ENCODE measurements around the gene TBCK.

Gene TBCK

DNA sequence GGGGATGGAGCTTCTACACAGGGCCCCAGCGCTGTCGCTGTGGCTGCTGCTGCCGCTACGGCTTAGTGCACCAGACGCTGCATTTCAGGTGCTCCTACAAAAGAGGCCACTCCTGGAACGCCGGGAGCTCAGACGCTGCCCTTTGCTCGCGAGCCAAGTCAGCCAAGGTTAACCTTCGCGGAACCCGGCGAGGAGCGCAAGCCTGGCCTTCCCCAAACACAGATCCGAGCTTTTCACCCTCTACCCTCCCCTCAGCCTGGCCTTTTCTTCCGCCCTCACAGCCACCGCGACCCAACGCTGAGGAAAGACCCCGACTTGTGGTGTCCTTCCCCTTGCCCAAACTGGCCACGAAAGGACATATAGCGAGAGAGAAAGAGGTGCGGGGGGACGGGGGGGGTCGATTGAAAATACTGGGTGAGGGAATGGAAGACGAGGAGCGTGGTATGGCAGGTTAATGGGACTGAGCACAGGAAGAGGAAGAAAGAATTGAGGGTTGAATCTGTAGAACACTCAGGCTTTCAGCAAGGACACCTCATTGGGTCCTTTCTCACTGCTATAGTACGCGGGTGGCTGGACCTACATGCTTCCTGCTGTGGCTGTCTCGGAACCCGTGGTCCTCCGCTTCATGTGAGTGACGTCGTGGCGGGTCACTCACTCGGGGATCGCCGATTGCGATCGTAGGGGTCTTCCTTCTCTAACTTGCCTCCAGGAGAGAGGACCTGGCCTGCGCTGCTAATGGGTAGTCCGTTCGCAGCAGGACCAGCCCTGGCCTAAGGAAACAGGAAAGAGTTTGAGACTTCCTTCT is at the start of gene TBCK, which contains the start of gene AIMP1:
TBCK (minus strand) TSS at position 242 of the 805 bp plus-strand sequence. CDS start 7,249 bp downstream, outside the sequence.
AIMP1 (plus strand) TSS at position 583 of the 805 bp plus-strand sequence. CDS start 8,460 bp downstream, outside the sequence.
- no peak for TF ChIP-seq GATA3 (IDR thresholded peaks at IDR 0.05; ENCODE audit: low read depth, low read length)
- TF ChIP-seq GATA2 (IDR thresholded peaks at IDR 0.05; ENCODE audit: low read depth, low read length) = peak; percentile 16; the same call in 1 of the 2 replicates

DNA sequence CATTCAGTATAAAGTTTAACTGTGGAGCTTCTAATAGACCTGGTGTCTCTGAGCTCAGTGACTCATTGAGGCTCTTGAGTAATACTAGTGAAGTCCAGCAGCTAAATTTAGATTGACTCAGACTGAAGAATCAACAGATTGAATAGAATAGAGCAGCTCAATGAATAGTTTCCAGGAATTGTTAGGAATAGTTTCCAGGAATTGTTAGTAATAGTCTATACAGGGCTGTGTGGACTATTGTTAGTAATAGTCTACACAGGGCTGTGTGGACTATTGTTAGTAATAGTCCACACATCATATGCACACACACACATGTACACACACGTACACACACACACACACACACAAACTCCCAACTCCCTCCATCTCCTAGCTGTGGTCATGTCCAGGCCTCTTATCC is 49.6 kb upstream of the TBCK start:
- TF ChIP-seq GATA3 (IDR thresholded peaks at IDR 0.05; ENCODE audit: low read depth, low read length) (no peak), GATA2 (IDR thresholded peaks at IDR 0.05; ENCODE audit: low read depth, low read length) (no peak)

DNA sequence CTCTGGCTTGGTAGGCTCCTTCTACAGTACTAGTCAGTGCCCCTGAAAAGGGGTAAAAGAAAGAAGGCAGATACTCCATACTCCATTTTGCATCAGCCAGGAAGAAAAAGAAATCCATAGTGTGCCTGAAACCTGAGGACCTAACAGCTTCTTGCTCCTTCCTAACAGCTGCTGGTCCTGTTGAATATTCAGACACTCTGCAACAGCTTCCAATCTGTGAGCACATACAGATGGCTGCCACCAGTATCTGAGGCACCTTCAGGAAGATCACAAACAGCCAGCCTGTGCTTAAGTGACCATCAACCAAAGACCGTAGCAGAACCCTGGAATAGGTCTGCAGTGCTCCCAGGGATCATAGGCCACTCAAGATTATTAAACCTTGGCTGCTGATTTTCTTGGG is 48.3 kb upstream of the TBCK start:
- TF ChIP-seq GATA3 (IDR thresholded peaks at IDR 0.05; ENCODE audit: low read depth, low read length) (no peak), GATA2 (IDR thresholded peaks at IDR 0.05; ENCODE audit: low read depth, low read length) (no peak)

DNA sequence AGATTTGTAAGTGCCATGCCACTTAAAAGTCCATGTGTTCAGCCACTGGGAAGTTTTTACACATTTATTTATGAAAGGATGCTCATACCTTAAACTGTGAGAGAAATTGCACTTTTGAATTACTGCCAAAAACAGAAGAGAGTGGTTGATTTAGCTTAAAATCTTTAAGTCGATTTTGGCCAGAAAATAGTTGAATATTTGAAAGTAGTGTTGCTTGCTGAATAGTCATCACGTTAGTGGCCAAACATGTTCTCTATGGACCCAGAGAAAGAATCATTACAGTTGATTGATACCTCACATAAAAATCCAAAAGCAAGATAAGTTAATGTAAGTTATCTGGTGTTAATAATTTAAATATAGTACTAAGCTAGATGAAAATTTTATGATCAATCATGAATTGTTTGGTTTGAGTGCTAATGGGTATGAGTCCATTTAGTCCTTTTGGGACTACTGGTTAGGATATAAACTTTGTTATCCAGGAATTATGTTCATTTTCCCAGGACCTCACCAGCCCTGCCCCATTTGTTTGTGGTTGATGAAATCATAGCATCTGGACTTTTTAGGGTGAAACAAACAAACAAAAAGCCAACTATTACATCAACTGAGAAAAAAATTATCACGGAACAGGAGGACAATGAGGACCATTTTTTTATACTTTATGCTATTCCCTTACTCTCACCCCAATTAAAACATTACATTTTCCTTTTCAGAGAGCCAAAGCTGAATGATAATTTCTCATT is 46.2 kb upstream of the TBCK start:
- TF ChIP-seq GATA3 (IDR thresholded peaks at IDR 0.05; ENCODE audit: low read depth, low read length) (no peak), GATA2 (IDR thresholded peaks at IDR 0.05; ENCODE audit: low read depth, low read length) (no peak)

DNA sequence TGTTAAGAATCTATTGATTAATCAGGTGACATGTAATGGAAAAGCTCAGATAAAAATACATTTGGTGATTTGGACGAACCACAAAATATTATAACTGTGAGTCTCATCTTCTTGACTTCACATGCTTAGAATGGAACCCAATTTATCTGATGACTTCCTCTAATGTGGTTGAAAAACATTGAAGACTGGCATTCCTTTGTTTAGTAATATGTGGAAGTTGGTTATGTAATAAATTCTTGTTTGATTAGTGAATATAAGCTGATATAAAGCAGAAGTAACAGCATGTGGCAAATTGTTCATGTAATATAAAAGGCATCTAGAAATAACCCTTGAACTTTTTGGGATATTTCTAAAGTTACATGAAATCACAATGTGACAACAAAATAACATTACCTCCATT is 42.9 kb upstream of the TBCK start:
- TF ChIP-seq GATA3 (IDR thresholded peaks at IDR 0.05; ENCODE audit: low read depth, low read length) (no peak), GATA2 (IDR thresholded peaks at IDR 0.05; ENCODE audit: low read depth, low read length) (no peak)

DNA sequence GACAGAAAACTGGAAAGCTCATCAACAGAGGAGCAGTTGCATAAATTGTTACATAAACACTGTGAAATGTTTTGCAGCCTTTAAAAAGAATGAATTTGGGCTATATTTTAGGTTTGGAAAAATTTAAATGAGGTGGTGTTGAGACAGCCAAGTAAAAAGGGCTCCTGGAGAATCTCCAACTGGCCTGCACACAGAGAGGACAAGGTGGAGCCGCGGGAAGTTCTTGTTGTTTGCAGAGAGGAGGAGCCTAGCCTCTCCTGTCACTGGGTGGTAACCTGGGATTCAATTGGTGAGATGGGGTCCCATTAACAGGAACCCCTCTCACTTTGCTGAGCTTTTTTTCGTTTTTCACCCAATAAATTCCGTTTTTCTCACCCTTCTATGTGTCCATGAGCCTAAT is 39.2 kb upstream of the TBCK start:
- no peak for TF ChIP-seq GATA3 (IDR thresholded peaks at IDR 0.05; ENCODE audit: low read depth, low read length)
- no peak for TF ChIP-seq GATA2 (IDR thresholded peaks at IDR 0.05; ENCODE audit: low read depth, low read length)

DNA sequence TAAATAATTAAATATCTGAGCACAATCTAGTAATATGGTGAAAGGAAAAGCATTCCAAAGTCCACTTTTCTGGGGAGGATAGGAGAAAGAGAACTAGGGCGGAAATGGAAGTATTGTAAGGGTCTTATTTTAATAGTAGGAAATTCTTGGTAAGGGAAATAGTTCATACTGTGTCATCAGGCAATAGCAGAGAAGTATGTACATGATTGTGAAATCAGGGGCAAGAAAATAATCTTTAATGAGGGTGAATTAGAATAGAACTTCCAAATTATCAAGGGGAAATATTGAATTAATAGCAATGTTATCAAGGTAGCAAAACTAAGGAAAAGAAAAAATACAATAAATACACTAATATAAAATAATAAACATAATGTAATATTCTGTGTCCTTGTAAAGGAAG is 37.8 kb upstream of the TBCK start:
- TF ChIP-seq GATA3 (IDR thresholded peaks at IDR 0.05; ENCODE audit: low read depth, low read length) (no peak), GATA2 (IDR thresholded peaks at IDR 0.05; ENCODE audit: low read depth, low read length) (no peak)

DNA sequence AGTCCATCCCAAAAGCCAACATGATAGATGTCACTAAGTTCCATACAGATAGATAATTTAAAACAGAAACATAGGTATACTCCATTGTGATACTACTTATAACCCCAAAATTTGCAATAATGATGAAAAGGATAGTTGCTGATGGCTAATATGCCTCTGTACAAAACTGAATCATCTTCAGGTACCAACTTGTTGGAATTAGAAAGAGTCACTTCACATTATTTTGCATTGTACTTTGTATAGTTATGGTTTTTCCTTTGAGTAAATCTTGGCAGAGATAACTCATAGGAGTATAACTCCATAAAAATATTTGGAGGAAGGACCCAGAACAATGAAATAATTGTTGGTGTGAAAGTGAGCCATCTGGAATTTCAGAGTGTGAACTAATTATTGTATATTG is 35.0 kb upstream of the TBCK start:
- no peak for TF ChIP-seq GATA2 (IDR thresholded peaks at IDR 0.05; ENCODE audit: low read depth, low read length)
- TF ChIP-seq GATA3 (IDR thresholded peaks at IDR 0.05; ENCODE audit: low read depth, low read length) = no peak

DNA sequence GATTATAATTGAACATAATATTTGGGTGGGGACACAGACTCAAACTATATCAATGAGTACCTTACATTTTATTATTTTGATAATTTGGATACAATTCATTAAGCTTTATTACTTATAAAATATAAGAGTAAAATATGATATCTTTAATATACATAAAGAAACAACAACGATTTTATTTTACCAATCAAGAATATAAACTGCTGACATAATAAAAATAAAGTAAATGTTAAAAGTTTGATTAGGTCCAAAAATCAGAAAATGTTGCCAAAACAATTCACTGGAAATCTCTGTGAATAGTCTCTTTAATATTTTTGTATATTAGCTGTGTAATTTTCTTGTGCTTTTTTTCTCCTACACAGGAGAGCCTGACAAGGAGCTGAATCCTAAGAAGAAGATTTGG is 31.2 kb upstream of the TBCK start:
- TF ChIP-seq GATA3 (IDR thresholded peaks at IDR 0.05; ENCODE audit: low read depth, low read length) (no peak), GATA2 (IDR thresholded peaks at IDR 0.05; ENCODE audit: low read depth, low read length) (no peak)

DNA sequence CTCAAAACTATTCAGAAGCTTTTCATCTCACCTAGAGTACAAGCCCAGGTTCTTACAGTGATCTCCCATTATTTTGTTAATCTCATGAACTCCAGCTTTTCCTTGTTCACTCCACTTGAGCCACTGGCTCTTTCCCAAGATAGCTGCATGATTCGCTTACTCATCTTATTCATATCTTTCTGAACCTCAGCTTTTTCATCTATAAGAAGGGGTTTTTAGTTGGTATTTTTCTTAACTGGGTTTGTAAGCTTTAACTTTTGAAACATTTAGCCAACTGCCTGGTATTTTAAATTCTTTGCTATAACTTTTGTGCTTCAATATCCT is 28.6 kb upstream of the TBCK start:
- TF ChIP-seq GATA2 (IDR thresholded peaks at IDR 0.05; ENCODE audit: low read depth, low read length) = no peak
- TF ChIP-seq GATA3 (IDR thresholded peaks at IDR 0.05; ENCODE audit: low read depth, low read length) = no peak

DNA sequence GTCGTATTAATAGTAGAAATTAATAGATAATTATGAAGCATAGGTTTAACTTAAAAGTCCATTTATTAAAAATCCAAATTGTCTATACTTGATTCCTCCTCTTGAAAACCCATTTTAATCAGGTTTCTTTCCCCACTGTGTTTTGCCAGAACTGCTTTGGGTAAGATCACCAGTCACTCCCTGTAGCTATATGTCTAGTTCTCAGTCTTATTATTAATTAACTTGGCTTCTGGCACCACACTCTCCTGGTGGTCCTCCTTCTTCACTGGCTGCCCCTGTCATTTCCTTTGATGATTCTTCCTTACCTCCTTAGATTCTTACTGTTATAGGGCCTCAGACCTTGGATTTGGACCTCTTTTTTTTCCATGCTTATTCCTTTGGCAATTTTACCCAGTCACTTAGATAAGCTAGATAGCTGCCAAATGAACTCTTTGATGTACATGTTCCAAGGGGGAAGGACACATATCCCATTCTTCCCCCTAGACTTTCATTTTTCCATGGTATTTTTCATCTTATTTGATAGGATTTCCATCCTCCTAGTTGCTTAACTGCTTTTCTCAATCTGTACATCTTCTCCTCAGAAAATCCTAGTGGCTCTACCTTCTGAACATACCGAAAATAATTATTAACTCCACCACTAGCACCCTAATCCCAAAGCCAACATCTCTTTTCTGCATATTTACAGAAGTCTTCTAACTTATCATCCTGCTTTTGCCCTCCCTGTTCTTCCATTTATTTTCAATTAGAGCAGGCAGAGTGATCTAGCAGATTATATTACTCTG is 28.0 kb upstream of the TBCK start:
- TF ChIP-seq GATA3 (IDR thresholded peaks at IDR 0.05; ENCODE audit: low read depth, low read length) (no peak), GATA2 (IDR thresholded peaks at IDR 0.05; ENCODE audit: low read depth, low read length) (no peak)

DNA sequence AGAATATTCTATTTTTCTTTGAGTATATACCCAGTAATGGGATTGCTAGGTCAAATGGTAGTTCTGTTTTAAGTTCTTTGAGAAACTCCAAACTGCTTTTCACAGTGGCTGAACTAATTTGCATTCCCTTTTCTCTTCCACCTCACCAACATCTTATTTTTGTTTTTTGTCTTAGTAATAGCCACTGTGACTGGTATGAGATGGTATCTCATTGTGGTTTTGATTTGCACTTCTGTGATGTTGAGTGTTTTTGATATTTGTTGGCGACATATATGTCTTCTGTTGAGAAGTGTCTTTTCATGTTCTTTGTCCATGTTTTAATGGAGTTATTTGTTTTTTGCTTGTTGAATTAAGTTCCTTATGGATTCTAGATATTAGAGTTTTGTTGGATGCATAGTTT is 24.8 kb upstream of the TBCK start:
- TF ChIP-seq GATA3 (IDR thresholded peaks at IDR 0.05; ENCODE audit: low read depth, low read length) (no peak), GATA2 (IDR thresholded peaks at IDR 0.05; ENCODE audit: low read depth, low read length) (no peak)

DNA sequence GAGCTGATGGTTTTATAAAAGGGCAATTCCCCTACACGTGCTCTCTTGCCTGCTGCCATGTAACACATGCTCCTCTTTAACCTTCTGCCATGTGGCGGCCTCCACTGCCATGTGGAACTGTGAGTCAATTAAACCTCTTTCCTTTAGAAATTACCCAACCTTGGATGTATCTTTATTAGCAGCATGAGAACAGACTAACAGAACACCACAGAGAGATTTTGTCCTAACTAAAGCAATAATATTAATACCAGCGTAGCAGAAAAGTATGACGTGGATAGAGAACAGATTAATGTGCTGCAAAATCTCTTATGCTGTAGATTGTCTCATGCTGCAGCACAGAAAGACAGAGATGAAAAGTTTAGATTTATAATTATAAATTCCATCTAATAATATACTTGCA is 23.4 kb upstream of the TBCK start:
- no peak for TF ChIP-seq GATA2 (IDR thresholded peaks at IDR 0.05; ENCODE audit: low read depth, low read length)

DNA sequence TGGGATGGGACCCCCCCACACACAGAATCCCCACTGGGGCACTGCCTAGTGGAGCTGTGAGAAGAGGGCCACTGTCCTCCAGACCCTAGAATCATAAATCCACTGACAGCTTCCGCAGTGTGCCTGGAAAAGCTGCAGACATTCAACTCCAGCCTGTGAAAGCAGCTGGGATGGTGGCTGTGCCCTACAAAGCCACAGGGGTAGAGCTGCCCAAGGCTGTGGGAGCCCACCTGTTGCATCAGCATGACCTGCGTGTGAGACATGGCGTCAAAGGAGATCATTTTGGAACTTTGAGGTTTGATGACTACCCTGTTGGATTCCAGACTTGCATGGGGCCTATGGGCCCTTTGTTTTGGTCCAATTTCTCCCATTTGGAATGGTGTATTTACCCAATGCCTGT is 22.7 kb upstream of the TBCK start:
- no peak for TF ChIP-seq GATA3 (IDR thresholded peaks at IDR 0.05; ENCODE audit: low read depth, low read length)
- TF ChIP-seq GATA2 (IDR thresholded peaks at IDR 0.05; ENCODE audit: low read depth, low read length) = no peak

Measured in SH-SY5Y (cell line).